HG02623 (cell line): ENCODE data around the gene RAI1.
"Not testable (repeated sequence)": the region's sequence is repeated elsewhere in the genome, so short reads cannot be mapped to it uniquely, and the experiment has no call there.

ENCODE experiments used
- ATAC-seq: cut with Tn5 transposase; IDR thresholded peaks from one replicate; pipeline ENCODE4 v1.9.1; 2021; ENCODE audit warnings: moderate library complexity; ENCODE audit not compliant: unreplicated experiment

RAI1 gene

GRCh38 chr17:17680477-17681186, 626 bp upstream of the RAI1 start:
- ATAC-seq, result no peak

GRCh38 chr17:17681744-17682292, 560 bp downstream of the RAI1 start:
- peak; percentile 18 for ATAC-seq

- peak; percentile 38 for ATAC-seq
These were observed 1.1 kb downstream of the RAI1 start for GRCh38 chr17:17682293-17682736.

GRCh38 chr17:17682737-17683680, 1.8 kb downstream of the RAI1 start:
- peak; percentile 16 for ATAC-seq

- ATAC-seq, result no peak
These were observed 2.6 kb downstream of the RAI1 start for GRCh38 chr17:17683710-17684365.

GRCh38 chr17:17684906-17685774, 3.9 kb downstream of the RAI1 start:
- ATAC-seq, result no peak

GRCh38 chr17:17685775-17686291, 4.6 kb downstream of the RAI1 start:
- ATAC-seq, result no peak

- no peak for ATAC-seq
These were observed 8.1 kb downstream of the RAI1 start for GRCh38 chr17:17689312-17689711.

GRCh38 chr17:17690233-17690632, 9.0 kb downstream of the RAI1 start:
- not testable (repeated sequence) for ATAC-seq

GRCh38 chr17:17691468-17692263, 10.4 kb downstream of the RAI1 start:
- ATAC-seq, result no peak

- no peak for ATAC-seq
These were observed 11.3 kb downstream of the RAI1 start for GRCh38 chr17:17692353-17693252.

GRCh38 chr17:17693253-17694168, 12.3 kb downstream of the RAI1 start:
- no peak for ATAC-seq

- ATAC-seq, result peak; percentile 59
These were observed 13.2 kb downstream of the RAI1 start for GRCh38 chr17:17694169-17695081.

- no peak for ATAC-seq
These were observed 14.8 kb downstream of the RAI1 start for GRCh38 chr17:17696085-17696484.

GRCh38 chr17:17696882-17697633, 15.8 kb downstream of the RAI1 start:
- ATAC-seq, result no peak
